HG02642 (cell line): ENCODE data around the gene HLA-A.

Experiments used
- ATAC-seq: cut with Tn5 transposase; IDR thresholded peaks from one replicate; pipeline ENCODE4 v1.9.1; 2021; ENCODE audit warnings: mild to moderate bottlenecking; ENCODE audit not compliant: unreplicated experiment, poor library complexity

The HLA-A gene

DNA sequence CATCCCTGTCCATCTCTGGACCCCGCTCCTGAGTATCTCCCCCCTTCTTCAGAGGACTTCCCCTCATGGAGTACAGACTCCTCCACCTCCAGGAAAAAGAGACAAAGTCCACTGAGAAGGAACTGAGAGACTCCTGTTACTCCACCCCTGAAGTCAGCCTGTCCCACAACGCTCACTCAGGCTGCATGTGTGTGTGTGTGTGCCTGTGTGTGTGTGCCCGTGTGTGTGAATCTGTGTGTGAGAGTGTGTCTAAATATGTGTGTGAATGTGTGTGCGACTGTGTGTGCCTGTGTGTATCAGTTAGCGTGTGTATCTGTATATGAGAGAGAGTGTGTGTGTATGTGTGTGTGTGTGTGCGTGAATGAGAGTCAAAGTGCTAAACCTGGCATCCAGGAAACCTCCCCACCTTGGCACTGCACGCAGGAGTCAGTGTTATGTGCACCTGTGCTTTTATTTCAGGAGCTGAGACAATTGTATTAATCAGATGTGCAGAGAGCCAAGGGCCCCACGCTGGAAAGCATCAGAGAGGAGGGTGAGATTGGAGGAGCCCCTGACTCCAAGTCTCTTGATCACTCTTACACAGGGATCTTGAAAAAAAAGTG is 39.0 kb downstream of the HLA-A start:
- ATAC-seq, result no peak

GRCh38 chr6:29982097-29982496 is 39.8 kb downstream of the HLA-A start:
- ATAC-seq, result no peak

DNA sequence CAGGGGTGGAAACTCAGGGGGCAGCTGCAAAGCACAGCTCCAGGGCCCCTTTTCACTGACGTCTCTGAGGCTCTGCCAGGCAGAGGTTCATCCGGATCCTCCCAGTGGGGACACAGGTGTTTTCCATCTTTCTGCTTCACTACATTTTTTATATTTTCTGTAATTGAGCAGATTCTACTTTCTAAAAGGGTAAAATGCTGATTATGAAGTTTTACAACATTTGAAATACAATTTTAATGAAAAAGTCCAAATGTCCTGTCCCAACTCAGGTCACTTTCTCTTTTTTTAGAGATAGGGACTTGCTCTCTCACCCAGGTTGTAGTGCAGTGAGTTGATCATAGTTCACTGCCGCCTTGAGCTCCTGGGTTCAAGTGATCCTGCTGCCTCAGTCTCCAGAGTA is 41.9 kb downstream of the HLA-A start:
- no peak for ATAC-seq

- ATAC-seq, result no peak
These were observed 42.7 kb downstream of the HLA-A start for GRCh38 chr6:29984992-29985391.

GRCh38 chr6:29986179-29986781 is 43.9 kb downstream of the HLA-A start:
- ATAC-seq, result no peak

GRCh38 chr6:29989211-29989610 is 46.9 kb downstream of the HLA-A start:
- ATAC-seq, result no peak

- no peak for ATAC-seq
These were observed 48.6 kb downstream of the HLA-A start for GRCh38 chr6:29990931-29991330.

- ATAC-seq, result no peak
These were observed 50.5 kb downstream of the HLA-A start for GRCh38 chr6:29992807-29993206.

DNA sequence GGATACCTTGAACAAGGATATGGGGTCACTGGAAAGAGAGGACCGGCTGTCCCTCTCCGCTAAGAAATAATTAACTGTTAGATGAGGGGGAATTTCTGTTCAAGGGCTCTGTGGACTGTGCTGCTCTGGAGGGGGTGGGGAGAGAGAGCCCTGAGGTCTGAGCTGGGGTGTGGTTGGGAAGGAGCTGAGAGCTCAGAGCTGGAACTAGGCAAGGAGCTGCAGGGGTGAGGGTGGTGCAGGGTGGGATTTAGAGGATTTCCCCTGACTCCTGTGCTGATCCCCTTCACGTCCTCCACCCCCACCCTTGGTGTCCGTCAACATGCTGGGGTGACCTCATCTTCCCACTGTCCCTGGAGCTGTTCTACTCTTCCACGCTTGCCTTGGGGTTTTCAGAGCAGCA is 52.5 kb downstream of the HLA-A start:
- no peak for ATAC-seq

GRCh38 chr6:29995340-29995777 is 53.0 kb downstream of the HLA-A start:
- ATAC-seq, result no peak
